ENCODE measurements around the gene TFEC. TPM values are rescaled to one million over a fixed set of nuclear protein-coding genes. Genes with fewer than 3 reads are reported as not detected.

TFEC gene
- total RNA-seq, 1 experiment from 2014 or later: not detected

DNA sequence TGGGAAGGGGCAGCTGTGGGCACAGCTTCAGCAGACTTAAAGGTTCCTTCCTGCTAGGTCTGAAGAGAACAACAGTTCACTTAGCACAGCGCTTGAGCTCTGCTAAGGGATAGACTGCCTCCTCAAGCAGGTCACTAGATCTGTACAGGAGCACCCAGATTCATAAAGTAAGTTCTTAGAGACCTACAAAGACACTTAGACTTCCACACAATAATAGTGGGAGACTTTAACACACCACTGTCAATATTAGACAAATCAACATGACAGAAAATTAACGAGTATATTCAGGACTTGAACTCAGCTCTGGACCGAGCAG lies 140.9 kb downstream of the TFEC start:
- H3K56ac ChIP-seq (ENCODE audit: insufficient read length, low read depth, low read length): no peak overlapping the region
- no peak overlapping the region for H3K14ac ChIP-seq (ENCODE audit: insufficient read depth, low read length)
- H3K9me3 Mint-ChIP-seq: peaks cover 5 to 17% of the 10 kb centered on the region in 2 experiments; a peak in 4 of 5 replicates
- no peak overlapping the region for H3K18ac ChIP-seq (ENCODE audit: insufficient read length, low read depth, low read length)
- no peaks in the 10 kb centered on the region for H3K79me1 ChIP-seq (ENCODE audit: insufficient read depth, low read depth, low read length, poor library complexity, severe bottlenecking)
- no peaks in the 10 kb centered on the region for H3K27me3 ChIP-seq (ENCODE audit: insufficient read depth, low read length)
- no peak overlapping the region for H2AFZ ChIP-seq (ENCODE audit: low read length)
- no CpG with 5 or more reads among the region's 3 CpGs for WGBS (ENCODE audit: extremely low coverage, insufficient read length, low lambda C conversion rate)
- no peaks in the 10 kb centered on the region for H3K23me2 ChIP-seq (ENCODE audit: insufficient read length, low read depth, low read length, poor library complexity, severe bottlenecking)
- no peak overlapping the region for H3K9ac ChIP-seq (ENCODE audit: extremely low read depth, insufficient read length, low read length)
- no peak overlapping the region for H2BK12ac ChIP-seq (ENCODE audit: insufficient read length, low read depth, low read length)
- no peaks in the 10 kb centered on the region for H3K4me1 ChIP-seq (ENCODE audit: insufficient read depth, low read length)
- H2AK5ac ChIP-seq (ENCODE audit: insufficient read length, low read length): no peak overlapping the region
- H3K27ac Mint-ChIP-seq: no peak overlapping the region; a peak in 1 of 7 replicates
- no peak overlapping the region for H2BK120ac ChIP-seq (ENCODE audit: low read depth, low read length, poor library complexity, severe bottlenecking)
- TF ChIP-seq, protein P1, sequence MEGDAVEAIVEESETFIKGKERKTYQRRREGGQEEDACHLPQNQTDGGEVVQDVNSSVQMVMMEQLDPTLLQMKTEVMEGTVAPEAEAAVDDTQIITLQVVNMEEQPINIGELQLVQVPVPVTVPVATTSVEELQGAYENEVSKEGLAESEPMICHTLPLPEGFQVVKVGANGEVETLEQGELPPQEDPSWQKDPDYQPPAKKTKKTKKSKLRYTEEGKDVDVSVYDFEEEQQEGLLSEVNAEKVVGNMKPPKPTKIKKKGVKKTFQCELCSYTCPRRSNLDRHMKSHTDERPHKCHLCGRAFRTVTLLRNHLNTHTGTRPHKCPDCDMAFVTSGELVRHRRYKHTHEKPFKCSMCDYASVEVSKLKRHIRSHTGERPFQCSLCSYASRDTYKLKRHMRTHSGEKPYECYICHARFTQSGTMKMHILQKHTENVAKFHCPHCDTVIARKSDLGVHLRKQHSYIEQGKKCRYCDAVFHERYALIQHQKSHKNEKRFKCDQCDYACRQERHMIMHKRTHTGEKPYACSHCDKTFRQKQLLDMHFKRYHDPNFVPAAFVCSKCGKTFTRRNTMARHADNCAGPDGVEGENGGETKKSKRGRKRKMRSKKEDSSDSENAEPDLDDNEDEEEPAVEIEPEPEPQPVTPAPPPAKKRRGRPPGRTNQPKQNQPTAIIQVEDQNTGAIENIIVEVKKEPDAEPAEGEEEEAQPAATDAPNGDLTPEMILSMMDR (conservative IDR thresholded peaks at IDR 0.05): no peak
- no peaks in the 10 kb centered on the region for H3K79me2 ChIP-seq (ENCODE audit: insufficient read depth, low read length)
- H2BK20ac ChIP-seq (ENCODE audit: low read depth, low read length, poor library complexity, severe bottlenecking): no peak overlapping the region
- H3K36me3 Mint-ChIP-seq (ENCODE audit: insufficient read depth in 1 of 3, low read depth in 3 of 3): peaks cover 0 to 19% (median 7%) of the 10 kb centered on the region in 3 experiments; a peak in 5 of 7 replicates
- no peak overlapping the region for H3K4me3 Mint-ChIP-seq
- no peak overlapping the region for H3T11ph ChIP-seq (ENCODE audit: low read length)
- H3K27me3 Mint-ChIP-seq (ENCODE audit: low read depth): peaks cover 3% of the 10 kb centered on the region; the same call in 1 of the 2 replicates
- H3K4ac ChIP-seq (ENCODE audit: low read depth, low read length): no peak overlapping the region
- H3K4me1 Mint-ChIP-seq: no peaks in the 10 kb centered on the region
- no peak overlapping the region for H3K23ac ChIP-seq (ENCODE audit: insufficient read length, low read depth, low read length)
- no peak overlapping the region for H2BK15ac ChIP-seq (ENCODE audit: low read depth, low read length)
- H4K5ac ChIP-seq (ENCODE audit: insufficient read length, low read depth, low read length): no peak overlapping the region
- DNase-seq: no peak
- no peak overlapping the region for H3K27ac ChIP-seq (ENCODE audit: insufficient read length, low read depth, low read length)
- H4K8ac ChIP-seq (replicated peaks; ENCODE audit: insufficient read length, low read depth, low read length): no peak overlapping the region
- no peak overlapping the region for H4K91ac ChIP-seq (ENCODE audit: insufficient read length, low read depth, low read length)
- no peaks in the 10 kb centered on the region for H3K9me3 ChIP-seq (ENCODE audit: control insufficient read depth, low read depth, low read length)
- H2BK5ac ChIP-seq (ENCODE audit: insufficient read length, low read length): no peak overlapping the region
- H3K4me2 ChIP-seq (ENCODE audit: insufficient read depth, insufficient read length, low read length): no peak overlapping the region
- H4K20me1 ChIP-seq (ENCODE audit: control insufficient read depth, insufficient read depth, insufficient read length): no peaks in the 10 kb centered on the region

Measured in H9 (cell line).